DMS53 treated with DMSO at 0.1 percent for 48 hours (cell line): ENCODE results near the gene TRAPPC3L.

ENCODE experiments used
- DNase-seq: peaks from one replicate; lab custom pipeline; 2025; ENCODE audit not compliant: unreplicated experiment; lab: John Stamatoyannopoulos, UW

TRAPPC3L gene

GRCh38 chr6:116468293-116468692, 77.2 kb downstream of the TRAPPC3L start:
- no peak for DNase-seq

GRCh38 chr6:116467514-116467913, 78.0 kb downstream of the TRAPPC3L start:
- DNase-seq = no peak

- no peak for DNase-seq
Observed at GRCh38 chr6:116467096-116467495, 78.4 kb downstream of the TRAPPC3L start.

GRCh38 chr6:116465246-116465645, 80.2 kb downstream of the TRAPPC3L start:
- DNase-seq = no peak

- DNase-seq = no peak
Observed at GRCh38 chr6:116463301-116463700, 82.2 kb downstream of the TRAPPC3L start.

DNA sequence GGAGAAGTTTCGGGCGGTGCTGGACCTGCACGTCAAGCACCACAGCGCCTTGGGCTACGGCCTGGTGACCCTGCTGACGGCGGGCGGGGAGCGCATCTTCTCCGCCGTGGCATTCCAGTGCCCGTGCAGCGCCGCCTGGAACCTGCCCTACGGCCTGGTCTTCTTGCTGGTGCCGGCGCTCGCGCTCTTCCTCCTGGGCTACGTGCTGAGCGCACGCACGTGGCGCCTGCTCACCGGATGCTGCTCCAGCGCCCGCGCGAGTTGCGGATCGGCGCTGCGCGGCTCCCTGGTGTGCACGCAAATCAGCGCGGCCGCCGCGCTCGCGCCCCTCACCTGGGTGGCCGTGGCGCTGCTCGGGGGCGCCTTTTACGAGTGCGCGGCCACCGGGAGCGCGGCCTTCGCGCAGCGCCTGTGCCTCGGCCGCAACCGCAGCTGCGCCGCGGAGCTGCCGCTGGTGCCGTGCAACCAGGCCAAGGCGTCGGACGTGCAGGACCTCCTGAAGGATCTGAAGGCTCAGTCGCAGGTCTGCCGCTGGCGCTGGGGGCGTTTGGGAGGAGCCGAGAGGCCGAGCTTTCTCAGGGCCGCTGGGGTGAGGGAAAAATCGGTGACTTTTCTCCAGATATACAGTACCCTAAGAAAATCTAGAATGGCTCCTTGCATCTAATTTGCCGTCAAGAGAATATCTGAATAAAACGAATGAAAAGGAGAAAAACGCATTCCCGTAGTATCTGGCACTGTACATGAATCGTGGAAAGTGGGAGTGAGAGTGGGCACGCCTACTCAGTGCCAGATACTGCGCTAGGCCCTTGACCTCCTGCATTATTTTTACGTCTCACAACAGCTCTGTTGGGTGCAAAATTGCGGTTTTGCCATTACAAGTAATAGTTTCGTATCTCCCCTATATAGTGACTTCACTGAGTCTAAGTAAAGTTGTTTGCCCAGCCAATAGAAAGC, 83.3 kb downstream of the TRAPPC3L start:
- no peak for DNase-seq

DNA sequence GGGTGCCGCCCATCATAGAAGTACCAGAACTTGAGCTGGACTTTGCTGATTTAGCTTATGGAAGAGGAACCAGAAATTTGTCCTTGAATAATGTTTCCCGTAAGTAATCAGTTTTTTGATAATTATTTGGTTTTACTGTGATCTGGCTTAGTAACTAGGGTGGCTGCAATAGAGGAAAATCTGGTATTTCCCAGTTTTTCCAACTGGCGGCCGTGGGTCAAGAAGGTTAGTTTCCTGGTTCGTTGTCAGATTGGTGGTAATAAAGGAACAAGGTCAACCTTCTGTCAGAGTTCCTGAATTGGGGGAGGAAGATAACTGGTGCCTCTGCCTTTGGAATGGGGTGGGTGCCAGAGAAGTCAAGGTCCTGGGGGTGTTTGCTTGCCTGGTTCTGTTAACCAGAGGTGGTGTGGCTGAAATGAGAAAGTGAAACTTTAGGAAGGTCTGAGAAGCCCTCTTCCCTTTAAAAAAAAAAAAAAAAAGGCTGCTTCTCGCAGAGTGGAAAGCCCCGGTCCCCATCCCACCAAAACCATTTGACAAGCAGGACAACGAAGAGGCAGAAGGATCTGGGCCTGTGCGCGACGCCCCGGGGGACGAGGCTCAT, 84.1 kb downstream of the TRAPPC3L start, which contains the start of gene CALHM6:
CALHM6 (plus strand) TSS at position 45 of the 601 bp plus-strand sequence; CDS start at position 600, 555 bp downstream.
- no peak for DNase-seq

DNA sequence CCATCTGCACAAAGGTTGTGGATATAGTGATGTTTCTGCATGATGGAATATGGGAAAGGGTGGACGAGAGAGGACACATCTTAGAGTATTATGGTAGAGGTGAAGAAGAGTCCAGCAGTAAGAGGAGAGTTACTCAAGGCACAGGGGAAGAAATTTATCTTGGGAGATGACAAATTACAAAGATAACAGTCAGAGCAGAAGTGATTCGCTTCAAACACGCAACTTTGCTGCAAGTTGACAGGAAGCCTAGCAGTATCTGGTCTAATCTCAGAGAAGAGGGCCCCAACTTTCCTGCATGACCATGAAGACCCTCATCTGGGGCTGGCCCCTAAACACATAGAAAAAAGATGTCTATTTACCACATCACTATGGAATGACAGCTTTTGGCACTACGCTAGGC, 85.6 kb downstream of the TRAPPC3L start:
- no peak for DNase-seq

- DNase-seq = no peak
Observed at GRCh38 chr6:116458264-116458663, 87.2 kb downstream of the TRAPPC3L start.

DNA sequence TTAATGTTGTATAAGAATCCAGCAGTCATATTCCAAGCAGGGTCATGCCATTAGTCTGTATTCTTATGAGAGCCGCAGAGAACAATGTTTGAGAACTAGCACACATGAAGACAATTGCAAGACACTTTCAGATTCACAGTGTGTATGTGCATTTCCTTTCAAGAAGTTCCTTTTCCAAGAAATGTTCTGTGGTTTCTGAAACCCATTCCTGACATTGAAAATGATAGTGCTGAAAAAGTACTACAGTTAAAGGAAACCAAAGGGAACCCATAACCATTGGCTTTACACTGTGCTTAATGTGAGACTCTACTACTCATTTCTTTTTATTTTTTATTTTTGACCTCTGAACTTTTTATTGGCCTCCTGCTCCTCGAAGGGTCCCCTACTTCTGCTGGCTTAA, 88.6 kb downstream of the TRAPPC3L start:
- no peak for DNase-seq

DNA sequence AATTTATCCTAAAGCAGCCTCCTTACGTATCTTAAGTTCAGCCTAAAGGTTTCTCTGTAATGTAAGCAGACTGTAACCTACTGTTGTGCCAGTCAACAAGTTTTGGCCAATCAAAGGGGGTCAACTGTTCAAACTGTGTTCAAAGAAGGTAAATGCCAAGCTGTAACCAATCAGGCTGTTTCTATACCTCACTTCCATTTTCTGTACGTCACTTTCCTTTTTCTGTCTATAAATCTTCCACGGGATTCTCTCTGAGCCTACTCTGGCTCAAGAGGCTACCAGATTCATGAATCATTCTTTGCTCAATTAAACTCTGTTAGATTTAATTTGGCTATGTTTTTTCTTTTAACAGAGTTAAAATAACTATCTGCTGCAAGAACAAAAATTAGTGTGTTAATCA, 89.4 kb downstream of the TRAPPC3L start:
- no peak for DNase-seq

DNA sequence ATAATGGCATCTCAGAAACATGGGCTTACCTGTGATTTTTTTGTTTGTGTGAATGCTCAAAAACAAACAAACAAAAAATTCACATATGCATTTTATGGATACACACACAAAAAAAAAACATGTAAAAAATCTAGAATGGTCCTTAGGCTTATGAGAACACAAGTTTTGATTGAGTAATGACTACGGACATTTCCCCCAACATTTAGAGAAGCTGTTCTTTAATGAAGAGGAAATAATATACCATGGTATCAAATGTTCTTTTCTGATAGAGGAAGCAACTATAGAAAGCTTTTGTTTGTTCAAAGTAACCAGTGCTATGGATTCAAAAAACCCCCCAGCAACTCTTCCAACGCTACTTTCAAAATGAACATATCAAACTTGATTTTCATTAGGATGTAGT, 93.0 kb downstream of the TRAPPC3L start:
- DNase-seq = no peak

- no peak for DNase-seq
Observed at GRCh38 chr6:116451916-116452315, 93.6 kb downstream of the TRAPPC3L start.

DNA sequence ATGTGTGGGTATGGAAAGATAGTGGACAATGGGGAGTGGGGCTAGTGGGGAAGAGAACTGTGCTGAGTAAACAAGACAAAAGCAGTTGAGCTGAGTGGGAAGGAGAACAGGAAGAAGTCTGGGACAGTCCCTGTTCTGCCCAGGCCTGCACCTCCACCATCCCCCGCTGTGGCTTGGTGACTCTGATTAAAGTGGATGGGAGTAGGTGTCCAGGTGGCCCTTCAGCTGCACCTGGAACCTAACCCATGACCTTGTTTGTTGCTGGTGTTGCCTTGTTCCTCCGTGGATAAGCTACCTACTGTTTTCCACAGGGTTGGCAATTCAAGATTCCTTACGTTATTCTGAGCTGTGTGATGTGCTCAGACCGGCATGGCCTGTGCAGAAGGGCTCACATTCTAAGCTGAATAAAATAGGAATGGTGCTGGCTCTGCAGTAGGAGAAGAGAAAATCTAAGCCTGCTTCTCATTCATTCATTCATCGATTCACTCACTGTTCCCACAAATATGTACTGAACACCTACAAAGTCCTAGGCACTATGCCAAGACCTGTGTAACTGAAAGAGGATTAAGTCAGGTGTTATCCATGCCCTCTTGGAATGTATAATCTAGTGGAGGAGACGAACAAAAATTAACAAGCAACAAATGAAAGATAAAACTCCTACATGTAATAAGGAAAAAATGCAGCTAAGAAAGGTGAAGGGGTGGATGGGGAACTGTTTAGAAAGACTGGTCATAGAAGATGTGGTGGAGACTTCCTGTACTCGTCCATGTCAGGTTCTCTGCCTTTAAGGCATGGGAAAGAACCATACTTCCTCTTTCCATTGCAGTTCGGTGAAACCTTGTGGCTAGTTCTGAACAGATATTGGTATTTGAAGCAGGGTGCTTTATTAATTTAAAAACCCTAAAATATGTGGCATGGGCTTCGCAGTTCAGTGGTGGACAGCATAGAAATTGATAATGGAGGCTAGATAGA, 94.4 kb downstream of the TRAPPC3L start:
- peak; percentile 65 for DNase-seq

DNA sequence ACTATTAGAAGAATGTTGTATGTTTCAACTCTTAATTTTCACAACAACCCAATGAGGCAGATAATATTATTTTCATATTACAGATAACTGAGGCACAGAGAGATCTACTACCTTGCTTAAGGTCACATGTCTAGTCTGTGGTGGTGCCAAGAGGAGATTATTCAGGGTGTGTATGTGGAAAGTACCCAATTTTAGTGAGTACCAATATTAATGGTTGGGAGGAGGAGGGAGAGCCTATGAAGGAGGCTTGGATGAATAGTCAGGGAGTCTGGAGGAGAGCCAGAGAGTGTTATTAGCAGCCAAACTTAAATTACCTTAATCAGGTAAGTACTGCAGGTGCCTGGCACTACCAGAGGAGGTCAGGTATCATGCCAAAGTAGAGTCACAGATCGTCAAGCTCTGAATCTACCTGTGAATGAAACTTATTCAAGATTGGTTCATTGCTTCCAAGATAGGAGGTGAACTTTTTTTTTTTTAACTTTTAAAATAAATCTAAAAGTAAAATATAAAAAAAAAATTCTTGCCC, 95.2 kb downstream of the TRAPPC3L start:
- DNase-seq = no peak

- DNase-seq = no peak
Observed at GRCh38 chr6:116449565-116449964, 95.9 kb downstream of the TRAPPC3L start.

- no peak for DNase-seq
Observed at GRCh38 chr6:116447496-116448011, 97.9 kb downstream of the TRAPPC3L start.

DNA sequence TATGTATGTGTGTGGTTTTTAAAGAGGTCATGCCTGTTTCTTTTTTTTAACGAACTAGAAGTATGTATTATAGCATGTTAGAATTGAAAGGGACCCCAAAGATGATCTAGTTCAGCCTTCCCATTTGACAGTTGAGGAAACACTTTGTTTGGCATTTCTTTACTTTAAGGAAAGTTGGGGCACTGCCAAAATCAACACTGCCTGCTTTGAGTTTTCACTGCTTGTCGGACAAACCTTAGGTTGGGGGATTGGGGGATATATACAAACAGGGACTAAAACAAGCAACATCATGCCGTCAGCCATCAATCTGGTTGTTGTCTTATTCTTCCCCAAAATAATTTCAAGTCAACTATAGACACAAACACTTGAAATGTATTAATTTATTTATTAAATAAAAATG, 98.4 kb downstream of the TRAPPC3L start:
- no peak for DNase-seq

- DNase-seq = no peak
Observed at GRCh38 chr6:116446399-116446798, 99.1 kb downstream of the TRAPPC3L start.

GRCh38 chr6:116445102-116445501, 100.4 kb downstream of the TRAPPC3L start:
- peak; percentile 7 for DNase-seq
